ENCODE measurements around the gene CHD9.

- TF ChIP-seq, protein P1, sequence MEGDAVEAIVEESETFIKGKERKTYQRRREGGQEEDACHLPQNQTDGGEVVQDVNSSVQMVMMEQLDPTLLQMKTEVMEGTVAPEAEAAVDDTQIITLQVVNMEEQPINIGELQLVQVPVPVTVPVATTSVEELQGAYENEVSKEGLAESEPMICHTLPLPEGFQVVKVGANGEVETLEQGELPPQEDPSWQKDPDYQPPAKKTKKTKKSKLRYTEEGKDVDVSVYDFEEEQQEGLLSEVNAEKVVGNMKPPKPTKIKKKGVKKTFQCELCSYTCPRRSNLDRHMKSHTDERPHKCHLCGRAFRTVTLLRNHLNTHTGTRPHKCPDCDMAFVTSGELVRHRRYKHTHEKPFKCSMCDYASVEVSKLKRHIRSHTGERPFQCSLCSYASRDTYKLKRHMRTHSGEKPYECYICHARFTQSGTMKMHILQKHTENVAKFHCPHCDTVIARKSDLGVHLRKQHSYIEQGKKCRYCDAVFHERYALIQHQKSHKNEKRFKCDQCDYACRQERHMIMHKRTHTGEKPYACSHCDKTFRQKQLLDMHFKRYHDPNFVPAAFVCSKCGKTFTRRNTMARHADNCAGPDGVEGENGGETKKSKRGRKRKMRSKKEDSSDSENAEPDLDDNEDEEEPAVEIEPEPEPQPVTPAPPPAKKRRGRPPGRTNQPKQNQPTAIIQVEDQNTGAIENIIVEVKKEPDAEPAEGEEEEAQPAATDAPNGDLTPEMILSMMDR (IDR thresholded peaks at IDR 0.05 in 4 of 5, conservative IDR thresholded peaks at IDR 0.05 in 1 of 5): no peak
- TF ChIP-seq POLR2A (IDR thresholded peaks at IDR 0.05): no peak
Measured at GRCh38 chr16:53183442-53183841, 128.7 kb downstream of the CHD9 start.

Data from gastrocnemius medialis (tissue), 4 donors.